ENCODE data around the gene DCUN1D4.

- TF ChIP-seq FOSL1 (IDR thresholded peaks at IDR 0.05; ENCODE audit: low read depth), result no peak
- TF ChIP-seq JUND (IDR thresholded peaks at IDR 0.05), result no peak
- no peak for TF ChIP-seq POLR2A (IDR thresholded peaks at IDR 0.05; ENCODE audit: borderline replicate concordance, extremely low read depth, insufficient read depth, insufficient read length)
- TF ChIP-seq, protein P1, sequence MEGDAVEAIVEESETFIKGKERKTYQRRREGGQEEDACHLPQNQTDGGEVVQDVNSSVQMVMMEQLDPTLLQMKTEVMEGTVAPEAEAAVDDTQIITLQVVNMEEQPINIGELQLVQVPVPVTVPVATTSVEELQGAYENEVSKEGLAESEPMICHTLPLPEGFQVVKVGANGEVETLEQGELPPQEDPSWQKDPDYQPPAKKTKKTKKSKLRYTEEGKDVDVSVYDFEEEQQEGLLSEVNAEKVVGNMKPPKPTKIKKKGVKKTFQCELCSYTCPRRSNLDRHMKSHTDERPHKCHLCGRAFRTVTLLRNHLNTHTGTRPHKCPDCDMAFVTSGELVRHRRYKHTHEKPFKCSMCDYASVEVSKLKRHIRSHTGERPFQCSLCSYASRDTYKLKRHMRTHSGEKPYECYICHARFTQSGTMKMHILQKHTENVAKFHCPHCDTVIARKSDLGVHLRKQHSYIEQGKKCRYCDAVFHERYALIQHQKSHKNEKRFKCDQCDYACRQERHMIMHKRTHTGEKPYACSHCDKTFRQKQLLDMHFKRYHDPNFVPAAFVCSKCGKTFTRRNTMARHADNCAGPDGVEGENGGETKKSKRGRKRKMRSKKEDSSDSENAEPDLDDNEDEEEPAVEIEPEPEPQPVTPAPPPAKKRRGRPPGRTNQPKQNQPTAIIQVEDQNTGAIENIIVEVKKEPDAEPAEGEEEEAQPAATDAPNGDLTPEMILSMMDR (IDR thresholded peaks at IDR 0.05 in 2 of 3, conservative IDR thresholded peaks at IDR 0.05 in 1 of 3; ENCODE audit: borderline replicate concordance in 1 of 3, insufficient read depth in 1 of 3, low read depth in 2 of 3, low read length in 2 of 3), result no peak
- TF ChIP-seq POLR2AphosphoS5 (IDR thresholded peaks at IDR 0.05; ENCODE audit: low read depth, low read length), result no peak
Measured at GRCh38 chr4:51880016-51880915, 37.3 kb downstream of the DCUN1D4 start.
